Left kidney (tissue), 2 donors: ENCODE results near the gene GDF15. TPM values are rescaled to one million over a fixed set of nuclear protein-coding genes. Genes with fewer than 3 reads are reported as not detected.
"Not testable (repeated sequence)": the region's sequence is repeated elsewhere in the genome, so short reads cannot be mapped to it uniquely, and the experiment has no call there.

Experiments used
- DNase-seq: peaks from one replicate; pipeline ENCODE4 v3.0.0-alpha.2; 2013
- polyA plus RNA-seq: library from polyadenylated mRNA; unstranded; fragments of 120-200 nt; gene quantifications from one replicate; pipeline ENCODE4 v1.2.1, GENCODE V29; 2013; ENCODE audit not compliant: insufficient read length

The GDF15 gene
- polyA plus RNA-seq, 1 donor, result 4.2 TPM

DNA sequence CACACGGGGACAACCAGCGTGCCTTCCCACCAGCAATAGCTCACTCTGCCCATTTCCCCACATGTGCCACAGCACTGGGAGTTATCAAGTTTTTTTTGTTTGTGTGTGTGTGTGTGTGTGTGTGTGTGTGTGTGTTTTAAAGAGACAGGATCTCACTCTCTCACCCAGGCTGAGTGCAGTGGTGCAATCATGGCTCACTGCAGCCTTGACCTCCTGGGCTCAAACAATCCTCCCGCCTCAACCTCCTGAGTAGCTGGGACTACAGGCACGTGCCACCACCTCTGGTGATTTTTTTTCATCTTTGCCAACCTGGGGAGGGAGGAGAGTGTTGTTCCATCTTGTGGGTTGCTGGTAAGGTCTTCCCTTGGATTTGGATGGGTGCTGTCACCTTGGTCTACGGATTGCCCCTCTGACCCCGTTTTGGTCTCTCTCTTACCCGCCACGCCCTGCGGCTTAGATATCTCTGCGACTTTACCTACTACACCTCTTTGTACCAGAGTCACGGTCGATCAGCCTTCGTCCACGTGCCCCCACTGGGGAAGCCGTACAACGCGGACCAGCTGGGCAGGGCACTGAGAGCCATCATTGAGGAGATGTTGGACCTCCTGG, 22.9 kb upstream of the GDF15 start:
- no peak for DNase-seq

GRCh38 chr19:18363787-18364186, 22.2 kb upstream of the GDF15 start:
- DNase-seq, result no peak

DNA sequence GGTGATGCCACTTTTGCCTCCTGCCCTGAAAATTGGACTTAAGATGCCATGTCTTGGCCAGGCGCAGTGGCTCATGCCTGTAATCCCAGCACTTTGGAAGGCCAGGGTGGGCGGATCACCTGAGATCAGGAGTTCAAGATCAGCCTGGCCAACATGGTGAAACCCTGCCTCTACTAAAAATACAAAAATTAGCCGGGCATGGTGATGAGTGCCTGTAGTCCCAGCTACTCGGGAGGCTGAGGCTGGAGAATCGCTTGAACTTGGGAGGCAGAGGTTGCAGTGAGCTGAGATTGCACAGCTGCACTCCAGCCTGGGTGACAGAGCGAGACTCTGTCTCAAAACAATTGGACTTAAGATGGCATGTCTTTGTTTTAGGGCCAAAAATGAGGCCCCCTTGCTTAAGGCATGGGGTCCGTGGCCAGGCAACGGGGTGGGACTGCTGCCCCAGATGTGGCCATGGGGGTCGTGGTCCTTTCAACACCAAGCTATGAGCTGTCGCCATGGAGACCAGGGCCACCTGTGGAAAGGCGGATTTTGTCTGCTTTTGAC, 21.6 kb upstream of the GDF15 start:
- not testable (repeated sequence) for DNase-seq

DNA sequence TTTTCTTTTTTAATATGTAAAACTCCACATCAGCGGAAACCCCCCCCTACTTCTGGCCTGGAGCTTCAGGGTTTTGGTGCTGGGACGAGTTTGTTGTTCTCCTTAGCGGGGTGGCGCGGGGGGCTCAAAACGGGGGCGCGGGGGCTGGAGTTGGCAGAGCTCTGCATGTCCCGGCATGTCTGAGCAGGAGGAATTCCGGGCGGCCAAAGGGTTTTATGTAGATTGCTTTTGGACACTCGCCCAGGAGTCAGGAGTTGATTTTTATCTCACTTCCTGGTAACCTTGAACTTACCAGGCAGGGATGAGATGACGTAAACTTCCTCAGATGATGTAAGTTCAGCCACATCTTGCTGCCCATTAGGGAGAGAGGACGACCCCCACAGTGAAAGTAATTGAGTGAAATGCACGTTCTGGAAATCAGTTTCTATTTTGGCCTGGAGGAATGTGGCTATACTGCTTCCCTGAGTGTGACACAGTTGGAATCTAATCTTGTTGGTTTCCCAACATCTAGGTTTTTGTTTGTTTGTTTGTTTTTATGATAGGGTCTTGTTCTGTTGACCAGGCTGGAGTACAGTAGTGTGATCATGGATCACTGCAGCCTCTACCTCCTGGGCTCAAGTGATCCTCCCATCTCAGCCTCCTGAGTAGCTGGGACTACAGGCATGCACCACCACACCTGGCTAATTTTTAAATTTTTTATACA, 21.0 kb upstream of the GDF15 start:
- peak; percentile 89 for DNase-seq

DNA sequence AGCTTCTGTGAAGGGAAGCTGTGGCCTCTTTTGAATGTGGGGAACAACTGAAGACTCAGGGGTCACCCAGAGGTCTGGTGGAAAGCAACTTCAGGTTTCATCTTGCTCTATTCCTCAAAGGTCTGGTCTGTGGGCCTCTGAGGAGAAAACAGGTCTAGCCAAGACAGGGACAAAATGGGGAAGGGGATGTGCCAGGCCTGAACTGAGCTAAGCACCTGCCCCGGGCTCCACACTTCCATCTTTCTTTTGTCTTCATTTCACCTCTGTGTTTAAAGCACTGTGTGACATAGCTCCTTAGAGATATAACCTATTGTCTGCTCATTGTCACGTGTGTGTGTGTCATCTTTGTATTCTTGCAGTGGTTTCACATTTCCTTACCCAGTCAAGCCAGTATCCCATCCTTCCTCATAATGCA, 19.9 kb upstream of the GDF15 start:
- DNase-seq, result no peak

- DNase-seq, result no peak
Observed at GRCh38 chr19:18368504-18369222, 17.3 kb upstream of the GDF15 start.

GRCh38 chr19:18373407-18373891, 12.5 kb upstream of the GDF15 start:
- no peak for DNase-seq

- DNase-seq, result peak; percentile 82
Observed at GRCh38 chr19:18373892-18374629, 11.9 kb upstream of the GDF15 start.

GRCh38 chr19:18377026-18377425, 8.9 kb upstream of the GDF15 start:
- no peak for DNase-seq

GRCh38 chr19:18379803-18380747, 5.9 kb upstream of the GDF15 start:
- no peak for DNase-seq

DNA sequence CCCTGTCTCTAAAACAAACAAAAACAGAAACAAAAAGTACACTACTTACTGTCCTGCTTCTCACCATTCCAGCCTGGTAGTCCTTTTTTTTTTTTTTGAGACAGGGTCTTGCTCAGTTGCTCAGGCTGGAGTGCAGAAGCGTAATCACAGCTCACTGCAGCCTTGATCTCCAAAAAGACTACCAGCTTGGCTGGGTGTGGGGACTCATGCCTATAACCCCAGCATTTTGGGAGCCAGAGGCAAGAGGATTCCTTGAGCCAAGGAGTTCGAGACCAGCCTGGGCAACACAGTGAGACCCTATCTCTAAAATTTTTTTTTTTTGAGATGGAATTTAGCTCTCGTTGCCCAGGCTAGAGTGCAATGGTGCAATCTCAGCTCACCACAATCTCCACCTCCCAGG, 5.1 kb upstream of the GDF15 start:
- DNase-seq, result no peak

DNA sequence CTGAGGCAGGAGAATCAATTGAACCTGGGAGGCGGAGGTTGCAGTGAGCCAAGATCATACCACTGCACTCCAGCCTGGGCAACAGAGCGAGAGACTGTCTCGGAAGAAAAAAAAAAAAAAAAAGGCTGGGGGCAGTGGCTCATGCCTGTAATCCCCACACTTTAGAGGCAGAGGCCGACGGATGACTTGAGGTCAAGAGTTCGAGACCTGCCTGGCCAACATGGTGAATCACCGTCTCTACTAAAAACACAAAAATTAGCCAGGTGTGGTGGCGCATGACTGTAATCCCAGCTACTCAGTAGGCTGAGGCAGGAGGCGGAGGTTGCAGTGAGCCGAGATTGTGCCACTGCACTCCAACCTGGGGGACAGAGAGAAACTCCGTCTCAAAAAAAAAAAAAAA, 2.3 kb upstream of the GDF15 start:
- DNase-seq, result not testable (repeated sequence)

GRCh38 chr19:18384775-18385174, 1.2 kb upstream of the GDF15 start:
- DNase-seq, result no peak

- DNase-seq, result no peak
Observed at GRCh38 chr19:18385359-18385674, 641 bp upstream of the GDF15 start.

- no peak for DNase-seq
Observed at GRCh38 chr19:18386543-18387271, 749 bp downstream of the GDF15 start.

DNA sequence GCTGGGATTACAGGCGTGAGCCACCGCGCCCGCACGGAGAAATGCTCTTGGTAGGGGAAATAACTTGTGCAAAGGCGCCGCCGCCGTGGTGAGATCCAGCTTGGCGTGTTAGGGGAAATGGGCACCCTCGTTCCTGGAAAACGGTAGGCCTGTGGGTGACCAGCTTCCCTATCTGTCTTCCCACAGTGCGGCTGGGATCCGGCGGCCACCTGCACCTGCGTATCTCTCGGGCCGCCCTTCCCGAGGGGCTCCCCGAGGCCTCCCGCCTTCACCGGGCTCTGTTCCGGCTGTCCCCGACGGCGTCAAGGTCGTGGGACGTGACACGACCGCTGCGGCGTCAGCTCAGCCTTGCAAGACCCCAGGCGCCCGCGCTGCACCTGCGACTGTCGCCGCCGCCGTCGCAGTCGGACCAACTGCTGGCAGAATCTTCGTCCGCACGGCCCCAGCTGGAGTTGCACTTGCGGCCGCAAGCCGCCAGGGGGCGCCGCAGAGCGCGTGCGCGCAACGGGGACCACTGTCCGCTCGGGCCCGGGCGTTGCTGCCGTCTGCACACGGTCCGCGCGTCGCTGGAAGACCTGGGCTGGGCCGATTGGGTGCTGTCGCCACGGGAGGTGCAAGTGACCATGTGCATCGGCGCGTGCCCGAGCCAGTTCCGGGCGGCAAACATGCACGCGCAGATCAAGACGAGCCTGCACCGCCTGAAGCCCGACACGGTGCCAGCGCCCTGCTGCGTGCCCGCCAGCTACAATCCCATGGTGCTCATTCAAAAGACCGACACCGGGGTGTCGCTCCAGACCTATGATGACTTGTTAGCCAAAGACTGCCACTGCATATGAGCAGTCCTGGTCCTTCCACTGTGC, 2.4 kb downstream of the GDF15 start:
- DNase-seq, result peak; percentile 82

- no peak for DNase-seq
Observed at GRCh38 chr19:18388960-18389725, 3.2 kb downstream of the GDF15 start.

- DNase-seq, result no peak
Observed at GRCh38 chr19:18389726-18390064, 3.7 kb downstream of the GDF15 start.
